HG02798 (cell line): ENCODE results near the gene LZTS2.

ENCODE experiments used
- ATAC-seq: cut with Tn5 transposase; IDR thresholded peaks from one replicate; pipeline ENCODE4 v1.9.1; 2021; ENCODE audit warnings: mild to moderate bottlenecking; ENCODE audit not compliant: unreplicated experiment, poor library complexity

Gene LZTS2

GRCh38 chr10:100978121-100978900 lies 21.3 kb upstream of the LZTS2 start:
- no peak for ATAC-seq

GRCh38 chr10:100978901-100979195 lies 20.8 kb upstream of the LZTS2 start:
- ATAC-seq: no peak

- no peak for ATAC-seq
These were observed 19.8 kb upstream of the LZTS2 start for GRCh38 chr10:100979791-100980272.

GRCh38 chr10:100980311-100980710 lies 19.3 kb upstream of the LZTS2 start:
- no peak for ATAC-seq

GRCh38 chr10:100980711-100981110 lies 18.9 kb upstream of the LZTS2 start:
- ATAC-seq: no peak

GRCh38 chr10:100981178-100981772 lies 18.3 kb upstream of the LZTS2 start:
- no peak for ATAC-seq

GRCh38 chr10:100982916-100983830 lies 16.4 kb upstream of the LZTS2 start:
- ATAC-seq: no peak

- ATAC-seq: no peak
These were observed 15.5 kb upstream of the LZTS2 start for GRCh38 chr10:100983868-100984671.

GRCh38 chr10:100984672-100985177 lies 14.9 kb upstream of the LZTS2 start:
- no peak for ATAC-seq

- ATAC-seq: no peak
These were observed 14.3 kb upstream of the LZTS2 start for GRCh38 chr10:100985336-100985735.

GRCh38 chr10:100986623-100986951 lies 13.0 kb upstream of the LZTS2 start:
- no peak for ATAC-seq

- ATAC-seq: peak; percentile 85
These were observed 12.5 kb upstream of the LZTS2 start, which contains the start of the genes MRPL43 and TWNK for GRCh38 chr10:100986952-100987684. TSS of gene MRPL43 (minus strand) at chr10:100987497. CDS start at chr10:100987443, 54 bp downstream. TSS of gene TWNK (plus strand) at chr10:100987543. CDS start at chr10:100988211, 668 bp downstream.

- peak; percentile 8 for ATAC-seq
These were observed 11.9 kb upstream of the LZTS2 start for GRCh38 chr10:100987685-100988049.

GRCh38 chr10:100988166-100988565 lies 11.4 kb upstream of the LZTS2 start:
- no peak for ATAC-seq

- ATAC-seq: no peak
These were observed 10.5 kb upstream of the LZTS2 start for GRCh38 chr10:100989088-100989487.

GRCh38 chr10:100993986-100994708 lies 5.5 kb upstream of the LZTS2 start:
- ATAC-seq: no peak

- no peak for ATAC-seq
These were observed 4.4 kb upstream of the LZTS2 start for GRCh38 chr10:100995181-100995580.

- no peak for ATAC-seq
These were observed 2.8 kb upstream of the LZTS2 start for GRCh38 chr10:100996678-100997359.
